T-helper 1 cell treated with Interleukin-12 subunit alpha and Interleukin-12 subunit beta and Interleukin-4 antibody, amounts not matched to agents 30 ng/mL and 1 ng/mL, for 36 hours (primary cell): ENCODE data around the gene ZNF582. TPM values are rescaled to one million over a fixed set of nuclear protein-coding genes. Genes with fewer than 3 reads are reported as not detected.
"Not testable (repeated sequence)": the region's sequence is repeated elsewhere in the genome, so short reads cannot be mapped to it uniquely, and the experiment has no call there.

ENCODE experiments used
- intact Hi-C: fragments of 100-400 bp; cut with micrococcal nuclease; formaldehyde crosslinking; loops from one replicate; pipeline ENCODE4 v1.15.1; 2024
- total RNA-seq: library from RNA; stranded (reverse); gene quantifications from 2 replicates; pipeline ENCODE4 v1.2.3, GENCODE V29; 2022

ZNF582 gene
- total RNA-seq, 1 donor from 2014 or later = 2.3 TPM

DNA sequence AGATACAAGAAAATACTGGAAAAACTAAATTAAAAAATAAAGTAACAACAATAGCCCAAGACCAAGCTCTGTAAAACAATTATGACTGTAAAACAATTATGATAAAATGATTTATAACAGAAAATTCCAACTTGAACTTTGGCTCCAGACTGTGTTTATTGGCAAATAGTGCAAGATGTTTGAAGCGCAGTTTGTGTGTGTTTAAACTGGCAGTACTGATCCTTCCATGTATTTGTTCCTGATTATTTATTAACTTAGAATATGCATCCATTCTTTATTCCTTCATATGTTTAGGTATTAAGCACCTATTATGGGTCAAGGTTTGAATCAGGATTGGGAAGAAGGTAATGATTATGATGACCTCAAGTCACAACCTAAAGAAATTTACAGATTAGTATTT lies 37.8 kb downstream of the ZNF582 start:
- intact Hi-C loops = no loop called here

DNA sequence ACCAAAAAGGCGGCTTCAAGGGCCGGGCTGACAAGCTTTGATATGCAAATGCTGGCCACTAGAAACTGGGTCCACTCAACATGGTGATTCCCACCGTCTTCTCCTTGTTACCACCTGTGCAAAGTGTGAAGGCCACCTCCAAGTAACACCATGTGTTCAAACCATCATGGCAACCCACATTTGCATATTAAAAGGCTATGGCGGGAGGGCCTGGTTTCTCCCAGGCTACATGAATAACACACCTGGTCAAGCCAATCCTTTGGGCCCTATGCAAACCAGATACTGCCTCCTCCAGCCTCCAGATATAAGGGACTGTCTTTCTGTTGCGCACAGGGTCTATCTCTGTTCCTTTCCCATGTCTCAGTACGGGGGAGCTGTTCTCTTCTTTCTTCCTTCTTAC lies 42.1 kb downstream of the ZNF582 start:
- intact Hi-C loops = no loop called here

DNA sequence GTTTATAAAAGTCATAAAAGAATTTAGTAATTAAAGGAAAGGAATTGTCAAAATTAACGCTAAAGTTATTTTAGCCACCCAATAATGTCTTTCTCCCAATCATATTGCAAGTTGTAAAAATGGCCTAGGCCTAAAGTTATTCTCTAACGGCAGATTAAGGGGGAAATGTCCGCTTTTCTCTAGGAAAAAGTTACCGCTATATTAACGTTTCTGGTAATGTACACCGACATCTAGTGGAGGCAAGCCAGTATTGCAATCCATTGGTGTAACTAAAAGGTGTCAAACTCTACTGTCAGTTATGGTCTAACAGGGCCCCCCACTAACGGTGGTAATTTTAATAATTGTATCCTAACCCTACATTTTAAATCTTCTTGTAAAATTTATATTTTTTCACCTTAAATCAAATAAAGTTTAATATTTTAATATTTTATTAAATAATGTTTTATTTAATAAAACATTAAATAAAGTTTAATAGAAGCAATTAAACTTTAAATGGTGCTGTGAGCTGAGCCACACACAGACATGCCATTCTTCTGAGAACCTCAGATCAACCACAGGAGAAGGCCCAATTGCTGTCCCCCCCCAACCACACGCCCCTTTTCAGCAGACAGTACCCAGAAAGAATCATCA lies 42.8 kb downstream of the ZNF582 start:
- intact Hi-C loops = loop anchor here (1.0 kb wide), 3 partner anchors 17 to 284 kb away; no protein-coding TSS in a partner anchor

DNA sequence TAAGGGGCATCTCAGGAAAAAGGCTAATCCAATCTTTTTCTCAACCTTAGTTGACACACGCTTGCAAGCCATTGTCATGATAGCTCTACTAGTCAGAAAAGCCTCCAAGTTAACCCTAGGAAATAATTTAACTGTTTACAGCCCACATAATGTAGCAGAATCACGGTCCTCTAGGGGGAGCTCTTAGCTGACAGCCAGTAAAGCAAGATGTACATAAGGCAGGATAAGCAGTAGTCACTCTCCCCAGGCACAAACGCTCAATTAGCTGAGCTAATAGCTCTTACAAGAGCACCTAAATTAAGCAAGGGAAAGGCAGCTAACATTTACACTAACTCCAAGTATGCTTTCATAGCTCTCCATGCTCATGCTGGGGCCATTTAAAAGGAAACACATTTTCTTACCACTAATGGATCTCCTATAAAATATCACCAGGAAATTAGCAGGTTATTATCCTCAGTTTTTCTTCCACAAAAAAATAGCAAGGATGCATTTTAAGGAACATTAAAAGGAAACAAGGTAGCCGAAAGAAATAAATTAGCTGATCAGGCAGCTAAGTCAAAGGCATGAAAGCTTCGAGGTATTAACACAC lies 45.0 kb downstream of the ZNF582 start:
- intact Hi-C loops = no loop called here

DNA sequence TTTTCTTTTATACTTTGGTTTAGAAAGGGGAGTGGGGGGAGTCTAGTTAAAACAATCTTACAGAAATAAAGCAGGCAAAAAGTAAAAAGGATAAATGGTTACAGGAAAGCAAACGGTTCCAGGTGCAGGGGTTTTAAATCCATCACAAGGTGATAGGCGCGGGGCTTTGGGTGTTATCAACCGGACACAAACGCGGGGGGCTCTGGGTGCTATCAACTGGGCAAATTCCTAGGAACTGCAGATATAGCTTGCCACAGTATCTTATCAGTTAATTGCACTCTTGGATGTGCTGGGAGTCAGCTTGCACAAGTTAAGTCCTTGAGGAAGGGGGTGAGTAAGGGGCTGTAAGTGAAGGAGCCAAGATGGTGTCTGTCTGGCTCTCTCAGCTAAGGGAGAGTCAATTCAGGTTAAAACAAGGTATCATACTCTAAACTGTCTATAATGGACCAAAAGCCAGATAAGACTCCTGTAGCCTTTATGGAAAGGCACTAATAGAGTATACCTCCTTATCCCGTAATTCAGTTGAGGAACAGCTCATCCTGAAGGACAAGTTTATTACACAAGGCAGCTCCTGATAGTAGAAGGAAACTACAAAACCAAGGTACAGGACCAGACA lies 46.1 kb downstream of the ZNF582 start:
- intact Hi-C loops = no loop called here

DNA sequence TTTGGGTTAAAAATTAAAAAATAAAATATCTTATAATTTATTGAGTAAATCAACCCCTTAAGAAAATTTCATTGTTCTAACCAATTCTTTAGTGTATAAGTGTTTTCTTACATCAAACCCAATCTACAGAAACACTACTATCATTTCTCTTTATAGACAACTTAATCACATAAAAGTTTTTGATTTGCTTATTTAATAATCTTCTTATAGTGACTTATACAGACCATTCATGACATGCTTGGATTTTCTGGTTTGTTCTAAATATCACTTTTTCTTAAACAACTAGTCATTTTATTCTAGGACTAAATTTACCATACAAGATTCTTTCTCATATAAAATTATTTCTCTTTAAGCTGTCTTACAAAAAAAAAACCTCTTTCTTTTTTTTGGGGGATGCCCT lies 51.4 kb downstream of the ZNF582 start:
- intact Hi-C loops = no loop called here

- intact Hi-C loops = not testable (repeated sequence)
These were observed 54.3 kb downstream of the ZNF582 start for GRCh38 chr19:56339031-56339430.

DNA sequence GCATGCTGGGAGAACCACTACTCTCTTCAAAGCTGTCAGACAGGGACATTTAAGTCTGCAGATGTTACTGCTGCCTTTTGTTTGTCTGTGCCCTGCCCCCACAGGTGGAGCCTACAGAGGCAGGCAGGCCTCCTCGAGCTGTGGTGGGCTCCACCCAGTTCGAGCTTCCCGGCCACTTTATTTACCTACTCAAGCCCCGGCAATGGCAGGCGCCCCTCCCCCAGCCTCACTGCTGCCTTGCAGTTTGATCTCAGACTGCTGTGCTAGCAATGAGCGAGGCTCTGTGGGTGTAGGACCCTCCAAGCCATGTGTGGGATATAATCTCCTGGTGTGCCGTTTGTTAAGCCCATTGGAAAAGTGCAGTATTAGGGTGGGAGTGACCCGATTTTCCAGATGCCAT lies 56.3 kb downstream of the ZNF582 start:
- intact Hi-C loops = not testable (repeated sequence)

GRCh38 chr19:56335371-56335770 lies 58.0 kb downstream of the ZNF582 start:
- intact Hi-C loops = not testable (repeated sequence)

DNA sequence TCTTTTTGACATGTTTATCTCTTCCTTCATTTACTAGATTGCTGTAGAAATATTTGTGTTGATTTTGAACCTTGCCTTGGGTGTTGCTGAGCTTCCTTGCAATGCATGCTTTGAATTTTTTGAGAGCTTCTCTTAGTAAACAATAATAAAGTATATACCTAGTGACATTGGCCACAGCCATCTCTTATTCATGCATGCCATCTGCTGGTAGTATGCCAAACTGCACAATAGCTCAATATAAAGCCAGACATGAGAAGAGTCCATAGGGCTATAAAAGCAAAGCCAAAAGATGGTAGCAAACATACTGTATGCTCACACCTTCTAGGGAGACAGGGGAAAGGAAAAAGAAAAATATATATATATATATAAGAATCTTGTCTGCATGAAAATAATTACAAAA lies 59.8 kb downstream of the ZNF582 start:
- intact Hi-C loops = loop anchor here (1.0 to 5.0 kb wide), 7 partner anchors 17 to 701 kb away; no protein-coding TSS in a partner anchor

Other genes with a start within 250 kb of the ZNF582 start
- gene GALP, start 217.5 kb downstream of the ZNF582 start, total RNA-seq = not detected in 2 replicates
- not detected in 2 replicates for gene ZSCAN5B, start 195.8 kb downstream of the ZNF582 start, total RNA-seq
- not detected in 2 replicates for gene ZSCAN5C, start 191.3 kb downstream of the ZNF582 start, total RNA-seq
- 0.85 and 2.5 TPM in 2 replicates for gene EDDM13, start 120.8 kb downstream of the ZNF582 start, total RNA-seq
- 12.0 TPM in 2 replicates for gene ZSCAN5A, start 78.7 kb downstream of the ZNF582 start, total RNA-seq
- gene ZNF583, start 10.8 kb upstream of the ZNF582 start, total RNA-seq = 3.4 and 3.5 TPM in 2 replicates
- not detected in 2 replicates for gene ZNF667, start 83.8 kb upstream of the ZNF582 start, total RNA-seq
- 0.17 and 0.27 TPM in 2 replicates for gene ZNF471, start 114.3 kb upstream of the ZNF582 start, total RNA-seq
- gene ZFP28, start 145.4 kb upstream of the ZNF582 start, total RNA-seq = 2.4 and 2.9 TPM in 2 replicates
- gene ZNF470, start 173.9 kb upstream of the ZNF582 start, total RNA-seq = 2.0 and 2.4 TPM in 2 replicates
- 6.1 and 6.2 TPM in 2 replicates for gene ZNF71, start 201.8 kb upstream of the ZNF582 start, total RNA-seq
- 0.27 TPM in 2 replicates for gene SMIM17, start 249.6 kb upstream of the ZNF582 start, total RNA-seq